Measurements from ENCODE around the gene MKKS.
A peak's percentile ranks its signal among the peaks of the same experiment; 100 is the strongest.

MKKS gene

GRCh38 chr20:10360878-10361277 is 73.1 kb downstream of the MKKS start:
- Histone ChIP-seq H3K4me1 (ENCODE audit: control insufficient read depth in 5 of 5, insufficient read depth in 5 of 5, low read length in 5 of 5) (peaks cover 0 to 9% (median 0%) of the 10 kb centered on the region in 5 donors), H3K36me3 (ENCODE audit: control insufficient read depth in 5 of 5, insufficient read depth in 5 of 5, low read length in 5 of 5) (no peaks in the 10 kb centered on the region), H3K27ac (ENCODE audit: low read depth, low read length) (no peak overlapping the region), H3K9me3 (ENCODE audit: control insufficient read depth in 5 of 5, low read length in 5 of 5) (peaks cover 0 to 3% (median 0%) of the 10 kb centered on the region in 5 donors), H3K27me3 (ENCODE audit: control insufficient read depth in 5 of 5, insufficient read depth in 4 of 5, low read length in 5 of 5) (no peaks in the 10 kb centered on the region), H3K4me3 (ENCODE audit: low read depth in 1 of 5, low read length in 5 of 5) (no peak overlapping the region), H3K9ac (ENCODE audit: low read length in 5 of 5) (no peak overlapping the region)

GRCh38 chr20:10359621-10360040 is 74.4 kb downstream of the MKKS start:
- Histone ChIP-seq H3K9ac (ENCODE audit: low read length in 5 of 5) (no peak overlapping the region), H3K36me3 (ENCODE audit: control insufficient read depth in 5 of 5, insufficient read depth in 5 of 5, low read length in 5 of 5) (no peaks in the 10 kb centered on the region), H3K9me3 (ENCODE audit: control insufficient read depth in 5 of 5, low read length in 5 of 5) (peaks cover 0 to 3% (median 0%) of the 10 kb centered on the region in 5 donors), H3K27ac (ENCODE audit: low read depth, low read length) (no peak overlapping the region), H3K4me1 (ENCODE audit: control insufficient read depth in 5 of 5, insufficient read depth in 5 of 5, low read length in 5 of 5) (peaks cover 0 to 9% (median 0%) of the 10 kb centered on the region in 5 donors), H3K4me3 (ENCODE audit: low read depth in 1 of 5, low read length in 5 of 5) (no peak overlapping the region), H3K27me3 (ENCODE audit: control insufficient read depth in 5 of 5, insufficient read depth in 4 of 5, low read length in 5 of 5) (no peaks in the 10 kb centered on the region)

- H3K27ac ChIP-seq (ENCODE audit: low read depth, low read length) = no peak overlapping the region
- peaks cover 0 to 3% (median 0%) of the 10 kb centered on the region in 5 donors for H3K9me3 ChIP-seq (ENCODE audit: control insufficient read depth in 5 of 5, low read length in 5 of 5)
- peaks cover 0 to 18% (median 11%) of the 10 kb centered on the region in 5 donors for H3K4me1 ChIP-seq (ENCODE audit: control insufficient read depth in 5 of 5, insufficient read depth in 5 of 5, low read length in 5 of 5)
- H3K4me3 ChIP-seq (ENCODE audit: low read depth in 1 of 5, low read length in 5 of 5) = no peak overlapping the region
- H3K27me3 ChIP-seq (ENCODE audit: control insufficient read depth in 5 of 5, insufficient read depth in 4 of 5, low read length in 5 of 5) = no peaks in the 10 kb centered on the region
- H3K36me3 ChIP-seq (ENCODE audit: control insufficient read depth in 5 of 5, insufficient read depth in 5 of 5, low read length in 5 of 5) = no peaks in the 10 kb centered on the region
- H3K9ac ChIP-seq (ENCODE audit: low read length in 5 of 5) = no peak overlapping the region
Measured at GRCh38 chr20:10357974-10358373, 76.0 kb downstream of the MKKS start.

GRCh38 chr20:10357061-10357708 is 76.8 kb downstream of the MKKS start:
- Histone ChIP-seq H3K36me3 (ENCODE audit: control insufficient read depth in 5 of 5, insufficient read depth in 5 of 5, low read length in 5 of 5) (no peaks in the 10 kb centered on the region), H3K4me1 (ENCODE audit: control insufficient read depth in 5 of 5, insufficient read depth in 5 of 5, low read length in 5 of 5) (peaks cover 0 to 22% (median 17%) of the 10 kb centered on the region in 5 donors), H3K9ac (ENCODE audit: low read length in 5 of 5) (no peak overlapping the region), H3K27ac (ENCODE audit: low read depth, low read length) (no peak overlapping the region), H3K4me3 (ENCODE audit: low read depth in 1 of 5, low read length in 5 of 5) (no peak overlapping the region), H3K27me3 (ENCODE audit: control insufficient read depth in 5 of 5, insufficient read depth in 4 of 5, low read length in 5 of 5) (no peaks in the 10 kb centered on the region), H3K9me3 (ENCODE audit: control insufficient read depth in 5 of 5, low read length in 5 of 5) (peaks cover 0 to 3% (median 0%) of the 10 kb centered on the region in 5 donors)

GRCh38 chr20:10356628-10357027 is 77.4 kb downstream of the MKKS start:
- H3K36me3 ChIP-seq (ENCODE audit: control insufficient read depth in 5 of 5, insufficient read depth in 5 of 5, low read length in 5 of 5) = no peaks in the 10 kb centered on the region
- H3K27me3 ChIP-seq (ENCODE audit: control insufficient read depth in 5 of 5, insufficient read depth in 4 of 5, low read length in 5 of 5) = no peaks in the 10 kb centered on the region
- H3K9ac ChIP-seq (ENCODE audit: low read length in 5 of 5) = no peak overlapping the region
- H3K4me3 ChIP-seq (ENCODE audit: low read depth in 1 of 5, low read length in 5 of 5) = no peak overlapping the region
- H3K27ac ChIP-seq (ENCODE audit: low read depth, low read length) = no peak overlapping the region
- peaks cover 0 to 26% (median 22%) of the 10 kb centered on the region in 5 donors for H3K4me1 ChIP-seq (ENCODE audit: control insufficient read depth in 5 of 5, insufficient read depth in 5 of 5, low read length in 5 of 5)
- peaks cover 0 to 3% (median 0%) of the 10 kb centered on the region in 5 donors for H3K9me3 ChIP-seq (ENCODE audit: control insufficient read depth in 5 of 5, low read length in 5 of 5)

- Histone ChIP-seq H3K36me3 (ENCODE audit: control insufficient read depth in 5 of 5, insufficient read depth in 5 of 5, low read length in 5 of 5) (no peaks in the 10 kb centered on the region), H3K4me1 (ENCODE audit: control insufficient read depth in 5 of 5, insufficient read depth in 5 of 5, low read length in 5 of 5) (peaks cover 0 to 38% (median 27%) of the 10 kb centered on the region in 5 donors), H3K4me3 (ENCODE audit: low read depth in 1 of 5, low read length in 5 of 5) (no peak overlapping the region), H3K27ac (ENCODE audit: low read depth, low read length) (peak overlapping the region; percentile 88), H3K9me3 (ENCODE audit: control insufficient read depth in 5 of 5, low read length in 5 of 5) (peaks cover 0 to 3% (median 0%) of the 10 kb centered on the region in 5 donors), H3K9ac (ENCODE audit: low read length in 5 of 5) (no peak overlapping the region), H3K27me3 (ENCODE audit: control insufficient read depth in 5 of 5, insufficient read depth in 4 of 5, low read length in 5 of 5) (no peaks in the 10 kb centered on the region)
Measured at GRCh38 chr20:10352934-10353824, 80.8 kb downstream of the MKKS start.

Data from subcutaneous abdominal adipose tissue (tissue), 5 donors.